ENCODE data around the gene FUT8. TPM values are rescaled to one million over a fixed set of nuclear protein-coding genes. Genes with fewer than 3 reads are reported as not detected.

Gene FUT8
- total and polyA plus RNA-seq, 2 of the 8 experiments (the other 6 are each of a cell fraction or from before 2014, with no cell fraction given), result 10.5 to 25.1 TPM

DNA sequence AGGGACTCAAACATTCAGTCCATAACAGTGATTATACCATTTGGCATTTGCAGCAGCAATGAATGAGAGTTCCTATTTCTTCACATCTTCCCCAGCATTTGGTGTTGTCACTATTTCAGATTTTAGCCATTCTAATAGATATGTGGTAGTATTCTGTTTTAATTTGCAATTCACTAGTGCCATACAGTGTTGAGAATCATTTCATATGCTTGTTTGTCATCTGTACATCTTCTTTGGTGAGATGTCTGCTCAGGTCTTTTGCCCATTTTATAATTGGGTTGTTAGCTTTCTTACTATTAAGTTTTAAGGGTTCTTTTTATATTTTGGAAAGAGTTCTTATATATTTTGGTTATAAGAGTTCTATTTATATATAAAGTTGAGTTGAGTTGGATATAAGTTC is 276.5 kb downstream of the FUT8 start:
- peaks cover 0 to 8% of the 10 kb centered on the region in 2 experiments; a peak in 1 of 4 replicates for H3K9me3 ChIP-seq (ENCODE audit: insufficient read depth in 2 of 2, low read depth in 1 of 2, low read length in 1 of 2)
- H2BK20ac ChIP-seq (ENCODE audit: low read length), result no peak overlapping the region
- no peak overlapping the region for H3K14ac ChIP-seq (ENCODE audit: insufficient read length)
- no peaks in the 10 kb centered on the region; a peak in 1 of 8 replicates for H3K36me3 ChIP-seq (ENCODE audit: control insufficient read depth in 2 of 4, insufficient read depth in 4 of 4, low read length in 3 of 4)
- CTCF ChIA-PET (ENCODE audit: partially characterized antibody), result interaction anchor here (0.7 kb wide), 1 partner anchor 272 kb away, joined by 3 read pairs; no protein-coding TSS in a partner anchor
- H2BK120ac ChIP-seq (replicated peaks; ENCODE audit: low read depth, low read length), result no peak overlapping the region
- H3K56ac ChIP-seq (replicated peaks; ENCODE audit: insufficient read length, low read depth, low read length), result no peak overlapping the region
- H2BK15ac ChIP-seq (ENCODE audit: low read length), result no peak overlapping the region
- POLR2A ChIA-PET (ENCODE audit: partially characterized antibody), result no interaction called here
- H3K79me1 ChIP-seq (ENCODE audit: low read depth, low read length), result no peaks in the 10 kb centered on the region
- no peak overlapping the region for H3K23ac ChIP-seq (ENCODE audit: insufficient read length)
- no peak for DNase-seq (ENCODE audit: low read depth in 1 of 2, low spot score in 2 of 2)
- H3K18ac ChIP-seq (ENCODE audit: extremely low read depth, low read length), result no peak overlapping the region
- no peaks in the 10 kb centered on the region for H3K79me2 ChIP-seq (ENCODE audit: control insufficient read depth in 1 of 2, insufficient read depth in 2 of 2, low read length in 2 of 2)
- no peaks in the 10 kb centered on the region for H3K23me2 ChIP-seq (ENCODE audit: low read depth, low read length)
- no peak for FAIRE-seq
- no peak overlapping the region for H4K91ac ChIP-seq (replicated peaks; ENCODE audit: insufficient read length, low read length)
- H3K4me1 ChIP-seq (replicated peaks in 1 of 4; ENCODE audit: control insufficient read depth in 3 of 4, insufficient read depth in 4 of 4, low read length in 3 of 4), result peaks cover 0 to 7% (median 4%) of the 10 kb centered on the region in 4 experiments; a peak in 5 of 7 replicates
- no peak overlapping the region for H3K27ac ChIP-seq (ENCODE audit: low read depth, low read length)
- H3K4me3 ChIP-seq (ENCODE audit: extremely low read depth in 1 of 4, insufficient read depth in 2 of 4, low read depth in 3 of 4, low read length in 4 of 4), result no peak overlapping the region
- H2AFZ ChIP-seq (ENCODE audit: low read length), result no peak overlapping the region
- H3K4ac ChIP-seq (replicated peaks; ENCODE audit: insufficient read length, low read depth, low read length), result no peak overlapping the region
- H4K20me1 ChIP-seq (replicated peaks in 1 of 2; ENCODE audit: control insufficient read depth in 1 of 2, insufficient read depth in 2 of 2, low read length in 2 of 2), result no peaks in the 10 kb centered on the region
- no peak overlapping the region for H3K9ac ChIP-seq (replicated peaks in 1 of 4; ENCODE audit: extremely low read depth in 1 of 4, low read depth in 3 of 4, low read length in 3 of 4)
- no peak overlapping the region for H4K5ac ChIP-seq (ENCODE audit: insufficient read length, low read depth, low read length)
- no peak overlapping the region for H2BK5ac ChIP-seq (ENCODE audit: low read depth, low read length)
- H4K8ac ChIP-seq (ENCODE audit: extremely low read depth, insufficient read depth, low read length), result no peak overlapping the region
- H2BK12ac ChIP-seq (ENCODE audit: low read depth, low read length), result no peak overlapping the region
- no peaks in the 10 kb centered on the region for H3K27me3 ChIP-seq (replicated peaks in 1 of 4; ENCODE audit: control insufficient read depth in 3 of 4, extremely low read depth in 1 of 4, insufficient read depth in 3 of 4, low read length in 3 of 4)
- no peak overlapping the region for H2AK5ac ChIP-seq (ENCODE audit: low read depth, low read length)
- H3K4me2 ChIP-seq (ENCODE audit: insufficient read depth in 1 of 2, low read depth in 2 of 2, low read length in 2 of 2), result no peak overlapping the region
- no peak for TF ChIP-seq E2F6 (IDR thresholded peaks at IDR 0.05)
- TF ChIP-seq TBP (IDR thresholded peaks at IDR 0.05; ENCODE audit: low read depth, low read length), result no peak
- no peak for TF ChIP-seq SP1 (IDR thresholded peaks at IDR 0.05; ENCODE audit: low read depth, low read length)
- TF ChIP-seq NANOG (IDR thresholded peaks at IDR 0.05; ENCODE audit: insufficient read depth, low read depth, low read length, poor library complexity, severe bottlenecking), result no peak
- no peak for TF ChIP-seq SUZ12 (IDR thresholded peaks at IDR 0.05; ENCODE audit: low read length)
- TF ChIP-seq CTBP2 (IDR thresholded peaks at IDR 0.05; ENCODE audit: borderline replicate concordance, insufficient read depth, insufficient read length, low read length), result no peak
- no peak for TF ChIP-seq EP300 (IDR thresholded peaks at IDR 0.05; ENCODE audit: borderline replicate concordance in 1 of 2, low read depth in 2 of 2, low read length in 2 of 2)

Measured in H1 (cell line).